Thymus (tissue), 14 donors: Measurements from ENCODE around the gene PRMT9. TPM values are rescaled to one million over a fixed set of nuclear protein-coding genes. Genes with fewer than 3 reads are reported as not detected.

Experiments used
- DNase-seq, 9 donors: peaks; one replicate each; pipeline ENCODE4 v3.0.0-alpha.2; 2013; ENCODE audit warnings: low spot score in 9 of 9, low read depth in 6 of 9, missing footprints in 1 of 9
- H3K27ac ChIP-seq, 2 donors: one replicate each; pipeline ENCODE4 v1.5.1; 2013; ENCODE audit warnings: control low read depth in 1 of 2, low read depth in 1 of 2, low read length in 1 of 2, mild to moderate bottlenecking in 1 of 2, moderate library complexity in 1 of 2
- H3K27me3 ChIP-seq, 2 donors: one replicate each; pipeline ENCODE4 v1.5.1; 2013; ENCODE audit warnings: low read length in 1 of 2; ENCODE audit not compliant: control insufficient read depth in 2 of 2, insufficient read depth in 1 of 2
- H3K36me3 ChIP-seq, 2 donors: one replicate each; pipeline ENCODE4 v1.5.1; 2013; ENCODE audit warnings: low read length in 1 of 2, mild to moderate bottlenecking in 1 of 2, moderate library complexity in 1 of 2; ENCODE audit not compliant: control insufficient read depth in 2 of 2, insufficient read depth in 2 of 2
- H3K4me1 ChIP-seq, 2 donors: one replicate each; pipeline ENCODE4 v1.5.1; 2013; ENCODE audit warnings: low read length in 2 of 2; ENCODE audit not compliant: control insufficient read depth in 2 of 2, insufficient read depth in 2 of 2
- H3K4me3 ChIP-seq, 2 donors: one replicate each; pipeline ENCODE4 v1.5.1; 2013; ENCODE audit warnings: low read length in 2 of 2, control low read depth in 1 of 2, mild to moderate bottlenecking in 1 of 2
- H3K9me3 ChIP-seq, 2 donors: one replicate each; pipeline ENCODE4 v1.5.1; 2013; ENCODE audit warnings: low read length in 1 of 2, mild to moderate bottlenecking in 1 of 2; ENCODE audit not compliant: control insufficient read depth in 2 of 2, insufficient read depth in 1 of 2
- WGBS: extraction: QIAGEN DNeasy Blood & Tissue Kit; methylation state at CpG from one replicate; pipeline ENCODE4 v1.1.7; 2013; 5-methylcytosine and 5-hydroxymethylcytosine counted together
- long read RNA-seq, 10 donors: transcript quantifications; one replicate each; lab custom pipeline, GENCODE V29; 2026
- polyA plus RNA-seq: library from polyadenylated mRNA; stranded (reverse); fragments of 200-250 nt; gene quantifications from one replicate; pipeline ENCODE4 v1.2.3, GENCODE V29; 2013
- total RNA-seq: library from RNA; stranded (reverse); fragments of 120-200 nt; gene quantifications from one replicate; pipeline ENCODE4 v1.2.4, GENCODE V29; 2013
- donor health status: healthy.

The PRMT9 gene
- total RNA-seq (16.5 TPM), polyA plus RNA-seq (9.7 TPM)
- long read RNA-seq, donor 1, partial matches to known transcripts: 0 of 1 reads
- long read RNA-seq, donor 1, other reads (novel, unspliced or antisense): 0 of 1 reads
- long read RNA-seq, donor 2: 0 reads
- long read RNA-seq, donor 3, partial matches to known transcripts: 8 of 12 reads
- long read RNA-seq, donor 3, other reads (novel, unspliced or antisense): 0 of 12 reads
- long read RNA-seq, donor 4, partial matches to known transcripts: 0 of 1 reads
- long read RNA-seq, donor 4, other reads (novel, unspliced or antisense): 0 of 1 reads
- long read RNA-seq, donor 5, partial matches to known transcripts: 15 of 18 reads
- long read RNA-seq, donor 5, other reads (novel, unspliced or antisense): 0 of 18 reads
- long read RNA-seq, donor 6, partial matches to known transcripts: 0 of 1 reads
- long read RNA-seq, donor 6, other reads (novel, unspliced or antisense): 0 of 1 reads
- long read RNA-seq, donor 7, partial matches to known transcripts: 6 of 8 reads
- long read RNA-seq, donor 7, other reads (novel, unspliced or antisense): 0 of 8 reads
- long read RNA-seq, donor 8: 0 reads
- long read RNA-seq, donor 9, partial matches to known transcripts: 0 of 4 reads
- long read RNA-seq, donor 9, other reads (novel, unspliced or antisense): 0 of 4 reads
- long read RNA-seq, donor 10, partial matches to known transcripts: 0 of 1 reads
- long read RNA-seq, donor 10, other reads (novel, unspliced or antisense): 0 of 1 reads

GRCh38 chr4:147683717-147684700 is at the start of gene PRMT9:
Gene PRMT9, minus strand, starts transcription at chr4:147684163. Its CDS starts 176 bp downstream, at chr4:147683987.
- peak within 1 kb of the TSS; percentile 92 to 93 for H3K27ac ChIP-seq
- under 1% methylated on average over 69 of the region's 69 CpGs for WGBS
- H3K36me3 ChIP-seq: peaks cover under 1 to 4% of the 10 kb centered on the region in 2 donors
- H3K4me3 ChIP-seq: peak within 1 kb of the TSS; percentile 86 to 97
- no peaks in the 10 kb centered on the region for H3K27me3 ChIP-seq
- H3K9me3 ChIP-seq: no peaks in the 10 kb centered on the region
- peaks cover 3 to 7% of the 10 kb centered on the region in 2 donors for H3K4me1 ChIP-seq
- DNase-seq: peak; percentile 65 to 92 (median 83)

- peaks cover 11 to 24% of the 10 kb centered on the region in 2 donors for H3K4me1 ChIP-seq
- H3K9me3 ChIP-seq: no peaks in the 10 kb centered on the region
- DNase-seq: peak in 3 of 9 donors; percentile 18 to 50 (median 23)
- WGBS: 2% methylated on average over 38 of the region's 38 CpGs
- H3K27ac ChIP-seq: peak overlapping the region in 1 of 2 donors; percentile 62
- H3K4me3 ChIP-seq: peak overlapping the region; percentile 75 to 84
- no peaks in the 10 kb centered on the region for H3K36me3 ChIP-seq
- H3K27me3 ChIP-seq: peaks cover 0 to 9% of the 10 kb centered on the region in 2 donors
Observed at GRCh38 chr4:147732518-147733235, 48.7 kb upstream of the PRMT9 start.

- H3K27me3 ChIP-seq: peaks cover 0 to 9% of the 10 kb centered on the region in 2 donors
- H3K4me1 ChIP-seq: peaks cover 11 to 24% of the 10 kb centered on the region in 2 donors
- WGBS: under 1% methylated on average over 106 of the region's 106 CpGs
- DNase-seq: peak in 8 of 9 donors; percentile 37 to 79 (median 50)
- peak within 1 kb of the TSS; percentile 33 to 80 for H3K27ac ChIP-seq
- no peaks in the 10 kb centered on the region for H3K36me3 ChIP-seq
- H3K9me3 ChIP-seq: no peaks in the 10 kb centered on the region
- H3K4me3 ChIP-seq: peak within 1 kb of the TSS; percentile 75 to 84
Observed at GRCh38 chr4:147731580-147732517, 47.9 kb upstream of the PRMT9 start, which contains the start of gene ARHGAP10. Gene ARHGAP10, plus strand, starts transcription at chr4:147732088. Its CDS starts 214 bp downstream, at chr4:147732302.

- Histone ChIP-seq H3K27me3 (peaks cover 0 to 9% of the 10 kb centered on the region in 2 donors), H3K4me3 (no peak overlapping the region), H3K36me3 (no peaks in the 10 kb centered on the region), H3K27ac (no peak overlapping the region), H3K9me3 (no peaks in the 10 kb centered on the region), H3K4me1 (peaks cover 11 to 24% of the 10 kb centered on the region in 2 donors)
- DNase-seq: no peak
- WGBS: 94% methylated on average over 4 of the region's 4 CpGs
Observed at GRCh38 chr4:147730333-147730732, 46.4 kb upstream of the PRMT9 start.

GRCh38 chr4:147727476-147728028 is 43.6 kb upstream of the PRMT9 start:
- H3K27ac ChIP-seq: no peak overlapping the region
- DNase-seq: no peak
- H3K36me3 ChIP-seq: no peaks in the 10 kb centered on the region
- no peak overlapping the region for H3K4me3 ChIP-seq
- H3K4me1 ChIP-seq: peaks cover 3 to 8% of the 10 kb centered on the region in 2 donors
- H3K27me3 ChIP-seq: no peaks in the 10 kb centered on the region
- no peaks in the 10 kb centered on the region for H3K9me3 ChIP-seq
- WGBS: over 99% methylated on average over 2 of the region's 2 CpGs

GRCh38 chr4:147725673-147726072 is 41.7 kb upstream of the PRMT9 start:
- H3K36me3 ChIP-seq: no peaks in the 10 kb centered on the region
- no peak overlapping the region for H3K27ac ChIP-seq
- H3K9me3 ChIP-seq: no peaks in the 10 kb centered on the region
- no peaks in the 10 kb centered on the region for H3K4me1 ChIP-seq
- H3K27me3 ChIP-seq: no peaks in the 10 kb centered on the region
- DNase-seq: no peak
- H3K4me3 ChIP-seq: no peak overlapping the region
- WGBS: 97% methylated on average over 4 of the region's 4 CpGs

GRCh38 chr4:147724468-147725201 is 40.7 kb upstream of the PRMT9 start:
- Histone ChIP-seq H3K9me3 (no peaks in the 10 kb centered on the region), H3K4me3 (no peak overlapping the region), H3K27me3 (no peaks in the 10 kb centered on the region), H3K27ac (no peak overlapping the region), H3K4me1 (no peaks in the 10 kb centered on the region), H3K36me3 (no peaks in the 10 kb centered on the region)
- WGBS: 95% methylated on average over 13 of the region's 13 CpGs
- DNase-seq: no peak
